Fibroblast of the aortic adventitia (primary cell): Measurements from ENCODE around the gene SBNO2. TPM values are rescaled to one million over a fixed set of nuclear protein-coding genes. Genes with fewer than 3 reads are reported as not detected.
"Not testable (repeated sequence)": the region's sequence is repeated elsewhere in the genome, so short reads cannot be mapped to it uniquely, and the experiment has no call there.

Experiments used
- DNase-seq: peaks from one replicate; pipeline ENCODE4 v3.0.0-alpha.2; 2010; ENCODE audit warnings: low read depth
- H3K4me3 ChIP-seq: 2 replicates; pipeline ENCODE4 v1.5.1; 2011; ENCODE audit warnings: low read depth, mild to moderate bottlenecking, control low read depth, low read length, moderate library complexity
- total RNA-seq: library from RNA; depleted of rRNA; stranded (reverse); fragments of >200 nt; gene quantifications from 2 replicates; pipeline ENCODE4 v1.2.3, GENCODE V29; 2012; ENCODE audit warnings: low replicate concordance
- TF ChIP-seq, protein P1 (sequence below): IDR thresholded peaks from 2 replicates; pipeline ENCODE4 v1.5.1; 2011; ENCODE audit warnings: mild to moderate bottlenecking, low read length, control low read depth, inconsistent platforms; ENCODE audit not compliant: insufficient read depth

The SBNO2 gene
- total RNA-seq, 1 donor = 41.2 TPM

DNA sequence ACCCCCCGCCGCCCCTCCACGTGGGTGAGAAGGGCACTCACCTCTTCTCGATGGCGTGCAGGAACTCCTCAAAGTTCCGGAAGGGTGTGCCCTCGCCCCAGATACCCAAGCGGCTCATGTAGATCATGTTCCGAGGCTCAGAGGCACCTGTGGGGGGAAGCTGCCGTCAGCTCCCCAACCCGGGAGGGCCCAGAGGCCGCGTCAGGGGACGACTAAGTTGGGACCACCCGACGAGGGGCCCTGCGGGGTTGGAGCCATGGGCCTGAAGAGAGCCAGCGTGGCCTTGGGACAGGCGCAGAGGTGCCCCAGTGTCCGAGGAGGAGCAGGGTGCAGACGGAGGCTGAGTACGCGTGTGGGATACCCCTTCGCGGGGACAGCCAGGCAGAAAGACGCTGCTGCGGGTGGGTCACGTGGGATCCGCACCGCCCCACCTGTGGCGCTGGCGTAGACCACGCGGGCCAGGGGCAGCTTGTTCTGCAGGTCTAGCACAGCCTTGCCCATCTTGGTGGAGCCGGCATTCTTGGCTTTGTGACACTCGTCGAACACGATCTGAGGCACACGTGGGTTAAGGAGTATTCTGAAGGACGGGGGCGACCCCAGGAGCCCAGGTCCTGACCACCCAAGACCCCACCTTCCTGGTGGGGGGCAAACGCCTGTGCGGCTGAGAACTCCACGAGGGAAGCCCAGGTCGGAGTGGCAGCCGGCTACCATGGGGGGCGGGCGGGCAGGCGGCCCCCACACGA lies 54.4 kb downstream of the SBNO2 start:
- no peak overlapping the region for H3K4me3 ChIP-seq
- TF ChIP-seq, protein P1, sequence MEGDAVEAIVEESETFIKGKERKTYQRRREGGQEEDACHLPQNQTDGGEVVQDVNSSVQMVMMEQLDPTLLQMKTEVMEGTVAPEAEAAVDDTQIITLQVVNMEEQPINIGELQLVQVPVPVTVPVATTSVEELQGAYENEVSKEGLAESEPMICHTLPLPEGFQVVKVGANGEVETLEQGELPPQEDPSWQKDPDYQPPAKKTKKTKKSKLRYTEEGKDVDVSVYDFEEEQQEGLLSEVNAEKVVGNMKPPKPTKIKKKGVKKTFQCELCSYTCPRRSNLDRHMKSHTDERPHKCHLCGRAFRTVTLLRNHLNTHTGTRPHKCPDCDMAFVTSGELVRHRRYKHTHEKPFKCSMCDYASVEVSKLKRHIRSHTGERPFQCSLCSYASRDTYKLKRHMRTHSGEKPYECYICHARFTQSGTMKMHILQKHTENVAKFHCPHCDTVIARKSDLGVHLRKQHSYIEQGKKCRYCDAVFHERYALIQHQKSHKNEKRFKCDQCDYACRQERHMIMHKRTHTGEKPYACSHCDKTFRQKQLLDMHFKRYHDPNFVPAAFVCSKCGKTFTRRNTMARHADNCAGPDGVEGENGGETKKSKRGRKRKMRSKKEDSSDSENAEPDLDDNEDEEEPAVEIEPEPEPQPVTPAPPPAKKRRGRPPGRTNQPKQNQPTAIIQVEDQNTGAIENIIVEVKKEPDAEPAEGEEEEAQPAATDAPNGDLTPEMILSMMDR = no peak
- no peak for DNase-seq

DNA sequence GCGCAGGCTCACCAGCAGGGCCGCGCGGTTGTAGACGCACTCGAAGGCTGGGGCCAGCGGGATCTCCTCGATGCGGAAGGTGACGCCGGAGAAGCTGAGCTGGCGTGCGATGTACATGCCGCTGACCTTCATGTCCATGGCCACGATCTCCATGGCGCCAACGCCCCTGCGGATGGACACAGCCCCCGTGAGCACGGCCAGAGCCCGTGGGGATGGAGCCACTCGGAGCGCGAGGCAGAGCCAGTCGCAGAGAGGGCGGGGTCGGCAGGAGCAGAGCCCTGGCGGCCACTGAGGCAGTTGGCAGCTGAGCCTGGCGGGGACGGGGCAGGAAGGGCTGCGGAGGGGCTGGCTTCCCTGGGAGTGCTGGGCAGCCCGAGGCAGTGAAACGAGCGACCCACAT lies 55.1 kb downstream of the SBNO2 start:
- no peak for DNase-seq
- H3K4me3 ChIP-seq = no peak overlapping the region
- TF ChIP-seq, protein P1 = no peak

DNA sequence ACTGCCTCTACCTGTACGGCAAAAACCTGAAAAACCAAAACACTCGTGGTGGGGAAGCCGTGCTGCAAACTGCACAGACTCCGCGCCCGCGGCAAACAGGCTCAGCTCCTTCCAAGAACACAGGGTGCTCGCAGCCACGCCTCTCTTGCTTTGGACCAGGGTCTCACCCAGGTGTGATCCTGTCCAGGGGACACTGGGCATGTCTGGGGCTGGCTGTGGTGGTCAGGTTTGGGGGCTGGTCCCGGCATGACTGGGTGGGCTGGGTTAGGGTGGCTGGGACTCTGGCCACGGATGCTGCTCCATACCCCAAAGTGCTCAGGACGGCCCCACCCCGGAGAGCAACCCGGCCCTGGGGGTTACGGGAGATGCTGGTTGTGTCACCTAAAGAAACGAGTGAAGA lies 56.4 kb downstream of the SBNO2 start:
- TF ChIP-seq, protein P1 = no peak
- no peak overlapping the region for H3K4me3 ChIP-seq
- DNase-seq = no peak

DNA sequence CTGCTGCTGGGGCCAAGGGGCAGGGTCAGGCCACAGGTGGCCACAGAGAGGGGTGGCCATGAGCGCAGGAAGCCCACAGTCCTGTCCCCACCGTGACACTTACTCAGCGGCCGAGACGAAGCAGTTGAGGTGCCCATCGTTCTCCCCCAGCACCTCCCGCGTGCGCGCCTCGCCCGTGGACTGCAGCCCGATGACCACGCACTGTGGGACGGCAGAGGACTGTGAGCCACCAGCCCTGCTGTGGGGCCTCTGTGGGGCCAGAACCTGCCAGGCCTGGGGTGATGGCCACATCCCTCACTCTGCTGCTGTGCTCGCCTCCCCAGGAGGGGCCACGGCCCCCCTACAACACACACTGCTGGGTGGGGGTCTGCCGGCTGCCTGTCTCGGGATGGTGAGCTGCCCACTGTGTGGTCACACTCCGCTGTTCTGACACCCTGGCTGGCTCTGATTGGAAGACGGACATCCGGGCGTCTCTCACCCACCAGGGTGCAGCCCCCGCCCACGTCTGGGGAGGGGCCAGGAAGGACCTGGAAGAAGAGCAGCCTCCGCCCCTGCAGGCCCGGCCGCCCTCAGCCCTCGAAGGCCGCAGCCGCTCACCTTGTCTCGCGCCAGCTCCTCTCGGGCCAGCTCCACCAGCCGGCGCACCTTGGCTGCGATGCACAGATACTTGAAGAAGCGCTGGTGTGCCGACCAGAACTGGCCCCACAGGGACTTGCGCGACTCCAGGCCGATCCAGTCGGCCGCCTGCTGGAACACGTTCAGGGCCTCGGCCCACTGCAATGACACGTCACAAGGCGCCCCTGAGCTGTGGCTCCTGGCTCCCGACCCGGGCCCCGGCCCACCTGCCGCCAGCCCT lies 57.1 kb downstream of the SBNO2 start:
- no peak for DNase-seq
- no peak overlapping the region for H3K4me3 ChIP-seq
- TF ChIP-seq, protein P1 = no peak

DNA sequence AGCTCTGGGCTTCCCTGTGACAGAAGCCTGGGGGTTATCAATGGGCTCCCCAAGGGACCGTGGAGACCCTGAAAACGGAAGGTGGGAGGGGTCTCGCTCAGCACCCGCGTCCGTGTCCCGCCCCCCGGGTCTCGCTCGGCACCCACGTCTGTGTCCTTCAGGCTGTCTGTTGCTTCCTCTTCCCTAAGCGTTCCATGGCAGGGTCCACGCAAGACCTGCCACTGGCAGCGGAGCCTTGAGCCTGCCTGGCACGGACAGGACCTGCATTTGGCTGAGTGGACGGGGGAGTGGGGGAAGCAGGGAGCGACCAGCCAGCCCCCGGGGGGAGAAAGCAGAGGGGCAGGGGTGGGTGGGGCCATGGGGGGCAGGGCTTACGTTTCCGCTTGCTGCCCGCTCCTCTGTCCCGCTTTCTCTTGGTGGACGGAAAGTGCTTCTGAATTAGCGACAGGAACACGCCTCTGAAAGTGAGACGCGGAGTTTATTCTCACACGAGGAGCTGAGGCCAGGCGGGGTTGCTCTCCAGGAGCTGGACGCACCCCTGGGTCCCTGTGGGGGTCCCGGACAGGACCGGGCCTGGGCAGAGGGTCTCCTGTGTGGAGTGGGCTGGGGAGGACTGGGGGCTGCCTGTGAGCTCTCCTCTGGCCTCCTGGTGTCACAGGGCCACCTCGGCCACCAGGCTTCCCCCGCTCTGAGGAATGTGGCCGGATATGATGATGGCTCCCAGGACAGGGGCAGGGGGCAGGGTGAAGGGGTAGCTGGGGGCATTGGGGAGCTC lies 58.2 kb downstream of the SBNO2 start:
- H3K4me3 ChIP-seq = no peak overlapping the region
- TF ChIP-seq, protein P1 = no peak
- DNase-seq = no peak

DNA sequence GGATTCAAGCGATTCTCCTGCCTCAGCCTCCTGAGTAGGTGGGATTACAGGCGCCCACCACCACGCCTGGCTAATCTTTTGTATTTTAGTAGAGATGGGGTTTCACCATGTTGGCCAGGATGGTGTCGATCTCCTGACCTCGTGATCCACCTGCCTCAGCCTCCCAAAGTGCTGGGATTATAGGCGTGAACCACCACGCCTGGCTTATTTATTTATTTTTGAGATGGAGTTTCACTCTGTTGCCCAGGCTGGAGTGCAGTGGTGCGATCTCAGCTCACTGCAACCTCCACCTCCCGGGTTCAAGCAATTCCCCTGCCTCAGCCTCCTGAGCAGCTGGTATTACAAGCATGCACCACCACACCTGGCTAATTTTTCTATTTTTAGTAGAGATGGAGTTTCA lies 59.3 kb downstream of the SBNO2 start:
- H3K4me3 ChIP-seq, DNase-seq: not testable (repeated sequence)

DNA sequence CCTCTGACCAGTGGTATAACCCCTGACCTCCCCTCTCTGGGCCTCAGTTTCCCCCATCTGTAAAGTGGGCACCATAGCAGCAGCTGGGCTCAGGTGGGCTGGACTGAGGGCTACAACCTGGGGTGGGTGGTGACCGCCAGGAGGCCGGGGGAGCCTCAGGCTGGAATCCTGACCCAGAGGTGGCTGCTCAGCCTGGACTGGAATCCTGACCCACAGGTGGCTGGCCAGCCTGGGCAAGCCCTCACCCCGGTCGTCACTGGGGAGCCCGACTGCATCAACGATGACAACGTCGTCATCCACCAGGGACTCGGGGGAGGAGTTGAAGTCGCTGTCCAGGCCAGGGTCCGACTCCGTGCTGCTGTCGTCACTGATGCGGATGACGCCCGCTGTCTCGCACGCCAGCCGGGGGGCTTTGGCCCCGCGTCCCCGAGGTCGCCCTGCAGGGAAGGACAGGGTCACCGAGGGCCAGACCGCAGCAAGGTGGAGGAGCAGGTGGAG lies 60.0 kb downstream of the SBNO2 start:
- TF ChIP-seq, protein P1 = no peak
- DNase-seq = no peak
- no peak overlapping the region for H3K4me3 ChIP-seq
